ENCODE results near the gene LIN7A.

DNA sequence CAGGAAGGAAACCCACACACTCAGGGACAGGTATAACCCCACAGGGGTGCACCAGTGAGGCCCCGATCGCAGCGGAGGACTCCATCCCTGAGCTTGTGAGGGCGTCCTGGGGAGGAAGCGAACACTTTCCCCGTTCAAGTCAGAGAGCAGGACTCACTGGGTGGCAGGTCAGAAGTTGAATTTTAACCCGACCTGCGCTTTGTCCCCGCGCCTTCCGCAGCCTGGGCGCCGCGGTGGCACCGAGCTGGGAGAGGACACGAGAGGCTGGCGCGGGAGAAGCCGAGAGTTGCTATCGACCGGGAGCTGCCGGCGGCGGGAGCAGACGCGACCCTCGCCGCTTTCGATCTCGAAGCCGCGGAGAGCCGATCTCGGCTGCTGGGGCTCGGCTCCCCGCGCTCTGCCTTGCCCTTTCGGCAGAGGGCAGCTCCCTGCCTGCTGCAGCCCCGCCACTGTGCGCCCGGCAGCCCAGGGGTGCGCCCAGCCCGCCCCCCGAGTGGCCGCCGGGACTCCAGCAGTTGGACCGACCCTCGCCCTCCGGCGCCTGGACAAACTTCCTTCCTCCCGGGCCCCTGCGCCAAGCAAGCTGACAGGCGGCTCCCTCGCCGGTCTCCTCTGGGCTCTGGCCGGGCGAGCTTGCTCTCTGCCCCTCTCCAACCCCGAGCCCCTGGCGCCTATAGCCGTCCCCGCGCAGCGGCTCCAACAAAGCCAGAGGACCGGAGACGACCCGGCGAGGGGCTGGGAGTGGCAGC lies 918 bp downstream of the LIN7A start:
- TF ChIP-seq, protein P1, sequence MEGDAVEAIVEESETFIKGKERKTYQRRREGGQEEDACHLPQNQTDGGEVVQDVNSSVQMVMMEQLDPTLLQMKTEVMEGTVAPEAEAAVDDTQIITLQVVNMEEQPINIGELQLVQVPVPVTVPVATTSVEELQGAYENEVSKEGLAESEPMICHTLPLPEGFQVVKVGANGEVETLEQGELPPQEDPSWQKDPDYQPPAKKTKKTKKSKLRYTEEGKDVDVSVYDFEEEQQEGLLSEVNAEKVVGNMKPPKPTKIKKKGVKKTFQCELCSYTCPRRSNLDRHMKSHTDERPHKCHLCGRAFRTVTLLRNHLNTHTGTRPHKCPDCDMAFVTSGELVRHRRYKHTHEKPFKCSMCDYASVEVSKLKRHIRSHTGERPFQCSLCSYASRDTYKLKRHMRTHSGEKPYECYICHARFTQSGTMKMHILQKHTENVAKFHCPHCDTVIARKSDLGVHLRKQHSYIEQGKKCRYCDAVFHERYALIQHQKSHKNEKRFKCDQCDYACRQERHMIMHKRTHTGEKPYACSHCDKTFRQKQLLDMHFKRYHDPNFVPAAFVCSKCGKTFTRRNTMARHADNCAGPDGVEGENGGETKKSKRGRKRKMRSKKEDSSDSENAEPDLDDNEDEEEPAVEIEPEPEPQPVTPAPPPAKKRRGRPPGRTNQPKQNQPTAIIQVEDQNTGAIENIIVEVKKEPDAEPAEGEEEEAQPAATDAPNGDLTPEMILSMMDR (IDR thresholded peaks at IDR 0.05): no peak
- TF ChIP-seq EP300 (IDR thresholded peaks at IDR 0.05): no peak

Data from esophagus muscularis mucosa (tissue), 3 donors.